Colonic mucosa (tissue), 4 donors: Measurements from ENCODE around the gene FBH1. TPM values are rescaled to one million over a fixed set of nuclear protein-coding genes. Genes with fewer than 3 reads are reported as not detected.
A peak's percentile ranks its signal among the peaks of the same experiment; 100 is the strongest.

Source experiments
- DNase-seq: peaks from one replicate; pipeline ENCODE4 v3.0.0-alpha.2; 2020
- H3K27ac ChIP-seq: fragments of 200-600 bp; one replicate; pipeline ENCODE4 v1.8.0; 2021
- H3K27me3 ChIP-seq: fragments of 200-600 bp; one replicate; pipeline ENCODE4 v1.8.0; 2021
- H3K36me3 ChIP-seq: fragments of 200-600 bp; one replicate; pipeline ENCODE4 v1.8.0; 2021
- H3K4me1 ChIP-seq: fragments of 200-600 bp; one replicate; pipeline ENCODE4 v1.8.0; 2021; ENCODE audit warnings: mild to moderate bottlenecking
- H3K4me3 ChIP-seq: fragments of 200-600 bp; one replicate; pipeline ENCODE4 v1.8.0; 2021
- H3K9ac ChIP-seq, 2 donors: one replicate each; pipeline ENCODE4 v1.7.0; 2013; ENCODE audit warnings: control low read depth in 2 of 2, low read depth in 2 of 2, low read length in 2 of 2
- H3K9me3 ChIP-seq: fragments of 200-600 bp; one replicate; pipeline ENCODE4 v1.8.0; 2021
- CTCF ChIP-seq: fragments of 200-600 bp; IDR thresholded peaks from one replicate; pipeline ENCODE4 v1.8.0; 2022; ENCODE audit warnings: antibody characterized with exemption, mild to moderate bottlenecking
- intact Hi-C: fragments of 100-400 bp; cut with DNase I; formaldehyde crosslinking; loops from one replicate; pipeline ENCODE4 v1.14.1; 2022
- total RNA-seq, 2 donors: library from RNA; stranded (reverse); fragmentation: NEBNext Ultra II Directional in 1 of 2; extraction: Animal tissue kit (Norgen Biotek cat#: 25700) in 1 of 2; gene quantifications; one replicate each; pipeline ENCODE4 v1.2.1, GENCODE V29; 2021
- donor health status: healthy.
- donor health status: DM: no; HTN: no; CAD: no.
- donor health status: DM: no; HTN: no; CAD: no.

Gene FBH1
- total RNA-seq, 2 donors from 2014 or later, result 67.7 to 87.5 TPM

GRCh38 chr10:5887029-5887428 is 3.0 kb upstream of the FBH1 start:
- no peak for DNase-seq
- intact Hi-C loops, result loop anchor here (10.0 kb wide), 1 partner anchor 202 kb away; the partner anchor contains the start of gene TASOR2
- Histone ChIP-seq H3K9me3 (no peaks in the 10 kb centered on the region), H3K4me1 (peaks cover 3% of the 10 kb centered on the region), H3K27me3 (no peaks in the 10 kb centered on the region), H3K36me3 (no peaks in the 10 kb centered on the region), H3K9ac (no peak overlapping the region), H3K27ac (no peak overlapping the region), H3K4me3 (no peak overlapping the region)
- no peak for TF ChIP-seq CTCF

- Histone ChIP-seq H3K36me3 (no peaks in the 10 kb centered on the region), H3K27me3 (no peaks in the 10 kb centered on the region), H3K27ac (no peak overlapping the region), H3K4me3 (no peak overlapping the region), H3K4me1 (peaks cover 3% of the 10 kb centered on the region), H3K9ac (peak overlapping the region in 1 of 2 donors; percentile 71), H3K9me3 (no peaks in the 10 kb centered on the region)
- intact Hi-C loops, result loop anchor here (10.0 kb wide), 1 partner anchor 203 kb away; the partner anchor contains the start of gene TASOR2
- DNase-seq, result no peak
- TF ChIP-seq CTCF, result no peak
Observed at GRCh38 chr10:5887641-5888040, 2.4 kb upstream of the FBH1 start.

- Histone ChIP-seq H3K27ac (no peak overlapping the region), H3K36me3 (no peaks in the 10 kb centered on the region), H3K9me3 (no peaks in the 10 kb centered on the region), H3K9ac (peak overlapping the region; percentile 71 to 82), H3K4me1 (peaks cover 3% of the 10 kb centered on the region), H3K27me3 (no peaks in the 10 kb centered on the region), H3K4me3 (peak overlapping the region; percentile 97)
- peak; percentile 27 for DNase-seq
- TF ChIP-seq CTCF, result no peak
- intact Hi-C loops, result loop anchor here (10.0 kb wide), 1 partner anchor 204 kb away; the partner anchor contains the start of gene TASOR2
Observed at GRCh38 chr10:5888351-5888750, 1.7 kb upstream of the FBH1 start.

GRCh38 chr10:5888843-5889623 is 1.0 kb upstream of the FBH1 start:
- peaks cover 3% of the 10 kb centered on the region for H3K4me1 ChIP-seq
- peak overlapping the region; percentile 76 to 82 for H3K9ac ChIP-seq
- intact Hi-C loops, result loop anchor here (10.0 kb wide), 1 partner anchor 204 kb away; the partner anchor contains the start of gene TASOR2
- H3K36me3 ChIP-seq, result no peaks in the 10 kb centered on the region
- DNase-seq, result peak; percentile 37
- peak overlapping the region; percentile 97 for H3K4me3 ChIP-seq
- H3K27ac ChIP-seq, result peak overlapping the region; percentile 66
- H3K27me3 ChIP-seq, result no peaks in the 10 kb centered on the region
- TF ChIP-seq CTCF, result no peak
- H3K9me3 ChIP-seq, result no peaks in the 10 kb centered on the region

- Histone ChIP-seq H3K4me3 (peak overlapping the region; percentile 88), H3K4me1 (peaks cover 3% of the 10 kb centered on the region), H3K27me3 (no peaks in the 10 kb centered on the region), H3K9me3 (no peaks in the 10 kb centered on the region), H3K27ac (peak overlapping the region; percentile 62), H3K9ac (peak overlapping the region; percentile 77 to 93), H3K36me3 (no peaks in the 10 kb centered on the region)
- intact Hi-C loops, result no loop called here
- DNase-seq, result peak; percentile 41
- TF ChIP-seq CTCF, result no peak
Observed at GRCh38 chr10:5890452-5890915, 441 bp downstream of the FBH1 start.
